AG04450 (cell line): ENCODE results near the gene PARP6. TPM values are rescaled to one million over a fixed set of nuclear protein-coding genes. Genes with fewer than 3 reads are reported as not detected.
A peak's percentile ranks its signal among the peaks of the same experiment; 100 is the strongest.

Experiments
- CTCF ChIA-PET: fragments of 300-600, 350-600 bp; formaldehyde crosslinking; extraction: SDS; loops from one replicate; lab custom pipeline; 2022; ENCODE audit warnings: antibody characterized with exemption, inconsistent platforms; lab: Charles Lee
- POLR2A ChIA-PET: fragments of 350-600 bp; formaldehyde crosslinking; extraction: SDS; loops from one replicate; lab custom pipeline; 2021; ENCODE audit warnings: antibody characterized with exemption, inconsistent platforms; lab: Yijun Ruan, JAX
- DNase-seq: peaks from one replicate; pipeline ENCODE4 v3.0.0-alpha.2; 2011; ENCODE audit warnings: low read depth, low spot score
- H3K27ac ChIP-seq: one replicate; pipeline ENCODE4 v1.5.1; 2012; ENCODE audit warnings: low read depth, low read length, control low read depth
- H3K27me3 ChIP-seq: one replicate; pipeline ENCODE4 v1.6.0; 2012; ENCODE audit warnings: low read length; ENCODE audit not compliant: control insufficient read depth, insufficient read depth
- H3K4me3 ChIP-seq: 2 replicates; pipeline ENCODE4 v1.5.1; 2011; ENCODE audit warnings: mild to moderate bottlenecking, low read depth, low read length, control low read depth
- H3K9me3 ChIP-seq: 2 replicates; pipeline ENCODE4 v1.5.1; 2012; ENCODE audit warnings: low read length; ENCODE audit not compliant: control insufficient read depth, insufficient read depth
- CTCF ChIP-seq: IDR thresholded peaks from 2 replicates; pipeline ENCODE4 v1.5.1; 2011; ENCODE audit warnings: low read depth, low read length, control low read depth, inconsistent platforms
- polyA plus RNA-seq: library from polyadenylated mRNA; depleted of rRNA; stranded (reverse); fragments of >200 nt; gene quantifications from 2 replicates; pipeline ENCODE4 v1.2.3, GENCODE V29; 2011

PARP6 gene
- polyA plus RNA-seq, 1 experiment, result 57.8 TPM

DNA sequence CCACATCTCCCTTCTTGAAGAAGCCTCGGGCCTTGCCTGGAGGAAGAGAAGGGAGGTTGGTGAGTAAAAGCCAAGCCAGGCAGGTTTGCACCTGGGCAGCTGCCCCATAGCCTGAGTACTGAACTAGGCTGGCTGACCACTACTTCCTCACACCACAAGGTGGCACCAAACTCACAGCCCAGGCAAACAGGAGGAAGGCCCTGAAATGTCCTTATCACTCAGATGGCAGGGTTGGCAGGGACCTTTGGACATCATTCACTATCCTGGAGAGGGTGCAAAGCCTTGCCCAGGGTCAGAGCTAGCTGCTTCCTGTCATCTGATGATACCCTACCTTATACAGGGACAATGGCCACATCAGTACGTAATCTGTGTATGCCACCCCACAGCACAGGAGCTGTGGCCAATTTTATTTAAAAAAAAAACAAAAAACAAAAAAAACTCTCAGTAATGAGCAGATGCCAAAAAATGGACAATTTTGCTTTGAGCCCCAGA, 72.6 kb downstream of the PARP6 start:
- peak; percentile 96 for TF ChIP-seq CTCF
- Histone ChIP-seq H3K27me3 (no peaks in the 10 kb centered on the region), H3K9me3 (no peaks in the 10 kb centered on the region; the same call in 1 of the 2 replicates), H3K27ac (peak overlapping the region; percentile 3), H3K4me3 (no peak overlapping the region)
- ChIA-PET CTCF (interaction anchor here (0.5 to 3.9 kb wide), 10 partner anchors 9 to 1459 kb away, joined by 3 to 13 read pairs (median 4); no protein-coding TSS in a partner anchor), POLR2A (interaction anchor here (1.0 to 2.9 kb wide), 2 partner anchors 27 to 30 kb away, joined by 3 to 8 read pairs; partner anchors contain the start of gene PKM)
- peak; percentile 47 for DNase-seq

DNA sequence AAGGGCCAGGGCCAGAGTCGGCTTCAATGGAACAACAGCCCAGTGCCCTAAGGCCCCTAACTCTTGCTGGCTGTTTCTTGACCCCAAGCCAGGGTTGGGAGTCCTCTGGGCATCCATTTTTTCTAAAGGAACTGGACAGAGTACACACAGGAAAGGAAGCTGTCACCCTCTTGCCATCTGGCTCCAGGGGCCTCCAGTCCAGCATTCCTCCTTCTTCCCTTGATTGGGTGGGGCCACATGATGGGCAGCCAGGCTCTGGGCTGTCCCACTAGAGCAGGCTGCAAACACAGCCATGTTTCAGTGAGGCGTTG, 73.2 kb downstream of the PARP6 start:
- ChIA-PET CTCF (interaction anchor here (1.2 to 3.9 kb wide), 6 partner anchors 17 to 86 kb away, joined by 3 to 13 read pairs (median 4); no protein-coding TSS in a partner anchor), POLR2A (interaction anchor here (0.8 to 2.9 kb wide), 3 partner anchors 27 to 38 kb away, joined by 3 to 8 read pairs (median 3); partner anchors contain the start of gene PKM)
- no peak for DNase-seq
- TF ChIP-seq CTCF, result no peak
- Histone ChIP-seq H3K9me3 (no peaks in the 10 kb centered on the region; the same call in 1 of the 2 replicates), H3K27ac (no peak overlapping the region), H3K4me3 (no peak overlapping the region), H3K27me3 (no peaks in the 10 kb centered on the region)

- no peak overlapping the region for H3K4me3 ChIP-seq
- POLR2A ChIA-PET, result interaction anchor here (0.8 to 1.4 kb wide), 2 partner anchors 32 to 38 kb away, joined by 3 to 5 read pairs; no protein-coding TSS in a partner anchor
- H3K27me3 ChIP-seq, result no peaks in the 10 kb centered on the region
- no peak for DNase-seq
- no peak for TF ChIP-seq CTCF
- no peaks in the 10 kb centered on the region; the same call in 1 of the 2 replicates for H3K9me3 ChIP-seq
- H3K27ac ChIP-seq, result peak overlapping the region; percentile 21
- CTCF ChIA-PET, result interaction anchor here (1.2 to 3.9 kb wide), 4 partner anchors 19 to 39 kb away, joined by 3 to 13 read pairs (median 6); partner anchors contain the start of gene PKM
Measured at GRCh38 chr15:72198356-72199204, 73.8 kb downstream of the PARP6 start.

DNA sequence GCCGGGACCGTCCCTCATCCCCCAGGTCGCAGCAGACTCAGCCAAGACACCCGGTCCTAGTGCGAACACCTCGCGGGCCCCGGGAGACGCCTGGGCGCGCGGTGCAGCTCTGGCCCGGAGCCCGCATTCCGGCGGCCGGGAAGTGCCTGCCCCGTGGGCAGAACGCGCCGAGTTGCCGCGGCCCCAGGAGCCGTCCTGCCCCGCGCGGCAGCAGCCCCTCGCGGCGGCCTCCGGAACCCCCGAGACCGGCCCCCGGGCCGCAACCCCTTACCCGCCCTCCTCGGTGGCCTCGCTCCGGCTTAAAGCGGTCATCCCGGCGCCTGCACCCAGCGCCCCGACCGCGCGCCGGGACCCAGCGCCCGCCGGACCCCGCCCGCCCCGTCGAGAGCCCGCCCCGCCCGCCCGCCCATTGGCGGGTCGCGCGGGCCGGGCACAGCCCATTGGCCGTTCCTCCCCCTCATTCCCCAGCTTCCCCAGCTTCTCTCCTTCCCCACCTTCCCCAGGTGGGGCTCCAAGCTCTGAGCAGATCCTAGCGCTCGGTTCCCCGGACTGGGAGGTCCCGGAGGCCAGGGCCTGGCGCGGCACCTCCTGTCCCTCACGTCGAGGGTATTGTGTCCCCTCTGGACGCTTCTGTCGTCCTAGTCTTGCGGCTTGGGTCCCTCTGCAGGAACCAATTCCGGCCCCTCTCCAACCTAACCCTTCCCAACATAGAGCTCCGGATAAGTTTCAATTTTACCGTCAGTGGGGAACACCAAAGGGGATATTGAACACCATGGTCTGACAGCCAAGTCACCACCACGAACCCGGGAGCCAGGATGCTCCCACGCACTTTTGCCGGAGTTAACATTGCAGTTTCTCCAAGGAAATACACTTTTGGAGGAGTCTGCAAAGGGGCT, 74.6 kb downstream of the PARP6 start, which contains the start of gene GRAMD2A:
Gene GRAMD2A, minus strand, starts transcription at position 328 of the 896 bp plus-strand sequence.
- no peaks in the 10 kb centered on the region for H3K27me3 ChIP-seq
- POLR2A ChIA-PET, result interaction anchor here (0.6 to 1.6 kb wide), 3 partner anchors 29 to 334 kb away, joined by 3 to 5 read pairs (median 4); no protein-coding TSS in a partner anchor
- peak within 1 kb of the TSS; percentile 21 for H3K27ac ChIP-seq
- H3K4me3 ChIP-seq, result peak within 1 kb of the TSS; percentile 32; the same call in 1 of the 2 replicates
- TF ChIP-seq CTCF, result no peak
- CTCF ChIA-PET, result interaction anchor here (0.6 to 3.9 kb wide), 4 partner anchors 29 to 40 kb away, joined by 4 to 13 read pairs (median 6); partner anchors contain the start of gene PKM
- H3K9me3 ChIP-seq, result no peaks in the 10 kb centered on the region; the same call in 1 of the 2 replicates
- no peak for DNase-seq
